Kidney tubule cell (primary cell): Measurements from ENCODE around the gene TRIM65.

Experiments
- DNase-seq: peaks from one replicate; pipeline ENCODE4 v3.0.0-alpha.2; 2018; ENCODE audit warnings: low spot score

TRIM65 gene

GRCh38 chr17:75896415-75897159 is at the start of gene TRIM65:
TSS of gene TRIM65 (minus strand) at chr17:75896951. CDS start at chr17:75896937, 14 bp downstream.
- DNase-seq = peak; percentile 87

- no peak for DNase-seq
Observed at GRCh38 chr17:75945211-75945610, 48.5 kb upstream of the TRIM65 start.

GRCh38 chr17:75943491-75943890 is 46.7 kb upstream of the TRIM65 start:
- DNase-seq = no peak

DNA sequence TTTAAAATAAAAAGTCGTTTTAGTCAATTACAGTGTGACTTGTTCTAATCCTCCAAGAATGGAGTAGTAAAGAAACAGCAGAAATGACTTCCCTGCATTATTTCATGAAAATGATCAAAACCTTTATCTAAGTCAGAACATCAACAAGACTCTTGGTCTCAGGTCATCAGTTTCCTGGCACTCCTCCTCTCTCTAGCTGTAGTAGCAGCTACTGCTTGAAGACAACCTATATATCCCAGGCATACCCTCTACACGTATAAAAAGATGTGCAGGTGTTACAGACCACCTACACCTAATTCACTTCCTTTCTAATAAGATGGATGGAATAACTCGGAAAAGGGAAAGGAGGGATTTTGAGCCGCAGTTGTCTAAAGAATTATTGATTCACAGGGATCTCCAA is 45.7 kb upstream of the TRIM65 start:
- DNase-seq = no peak

- no peak for DNase-seq
Observed at GRCh38 chr17:75941442-75941819, 44.7 kb upstream of the TRIM65 start.

DNA sequence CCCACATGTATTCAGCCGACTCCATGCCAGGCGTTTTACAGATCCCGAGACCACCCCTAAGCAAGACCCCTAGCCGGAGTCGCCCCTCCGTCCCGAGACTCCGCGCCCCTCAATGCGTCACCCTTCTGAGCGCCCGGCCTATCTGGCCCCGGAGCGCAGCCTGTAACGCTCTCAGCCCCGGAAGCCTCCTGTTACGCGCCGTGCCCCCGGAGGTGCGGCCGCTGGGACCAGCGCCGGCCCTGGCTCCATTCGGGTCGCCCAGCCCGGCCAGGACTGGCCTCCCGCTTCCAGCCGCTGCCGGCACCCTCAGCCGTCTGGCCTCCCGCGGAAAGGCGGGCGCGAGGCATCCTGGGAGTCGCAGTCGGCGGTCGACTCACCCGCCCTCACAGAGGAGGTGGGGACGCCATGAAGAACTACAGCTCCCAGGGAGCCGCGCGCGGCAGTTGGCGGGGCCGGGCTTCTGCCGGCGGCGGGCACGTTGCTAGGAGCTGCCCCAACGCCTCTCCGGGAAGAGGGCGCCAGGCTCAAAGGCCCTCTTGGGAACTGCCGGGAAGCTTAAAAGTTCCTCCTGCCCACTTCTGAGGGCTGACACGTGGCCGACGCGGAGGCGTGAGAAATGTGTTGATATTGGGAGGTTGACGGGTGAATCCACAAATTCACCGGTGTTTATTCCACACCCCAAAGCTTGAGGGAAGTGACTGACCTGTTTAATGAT is 44.1 kb upstream of the TRIM65 start, which contains the start of gene FBF1:
Gene FBF1, minus strand, starts transcription at position 316 of the 715 bp plus-strand sequence. CDS start 2,893 bp downstream, outside the sequence.
- peak; percentile 97 for DNase-seq

GRCh38 chr17:75937652-75938051 is 40.9 kb upstream of the TRIM65 start:
- DNase-seq = no peak

GRCh38 chr17:75933808-75934207 is 37.1 kb upstream of the TRIM65 start:
- DNase-seq = no peak

DNA sequence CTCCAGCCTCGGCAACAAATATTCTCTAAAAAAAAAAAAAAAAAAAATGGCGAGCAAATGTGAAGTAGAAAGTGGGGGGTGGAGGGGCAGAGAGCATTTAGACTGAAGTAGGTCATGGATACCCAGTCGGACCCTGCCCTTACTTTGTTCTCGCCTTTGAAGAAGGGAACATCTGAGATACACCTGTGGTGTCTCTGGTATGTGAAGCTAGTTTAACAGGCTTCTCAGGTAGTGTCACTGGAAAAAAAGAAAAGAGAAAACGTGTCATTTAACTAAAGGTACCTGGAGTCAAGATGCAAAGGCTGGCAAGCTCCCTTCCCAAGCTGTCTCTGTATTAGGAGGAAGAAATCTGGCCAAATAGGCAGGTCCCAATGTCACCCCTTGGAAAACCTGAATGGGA is 36.1 kb upstream of the TRIM65 start:
- no peak for DNase-seq

DNA sequence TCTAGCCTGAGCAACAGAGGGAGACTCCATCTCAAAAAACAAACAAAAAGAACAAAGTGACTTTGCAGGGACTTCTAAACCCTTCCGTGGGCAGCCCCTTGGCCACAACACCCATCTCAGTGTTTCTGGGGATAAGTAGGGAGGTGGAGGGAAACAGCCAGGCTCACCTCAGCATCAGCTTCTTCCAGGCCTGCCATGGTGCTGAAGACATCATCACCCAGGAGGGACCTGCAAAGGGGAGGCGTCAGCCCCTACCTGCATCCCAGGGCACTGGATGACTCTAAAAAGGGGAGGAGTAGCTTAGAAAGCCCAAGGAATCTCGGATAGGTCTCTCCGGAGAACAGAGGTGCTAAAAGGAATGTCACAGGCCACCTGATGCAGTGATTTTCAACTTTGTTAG is 34.3 kb upstream of the TRIM65 start:
- DNase-seq = no peak

- DNase-seq = no peak
Observed at GRCh38 chr17:75927286-75927922, 30.7 kb upstream of the TRIM65 start.

DNA sequence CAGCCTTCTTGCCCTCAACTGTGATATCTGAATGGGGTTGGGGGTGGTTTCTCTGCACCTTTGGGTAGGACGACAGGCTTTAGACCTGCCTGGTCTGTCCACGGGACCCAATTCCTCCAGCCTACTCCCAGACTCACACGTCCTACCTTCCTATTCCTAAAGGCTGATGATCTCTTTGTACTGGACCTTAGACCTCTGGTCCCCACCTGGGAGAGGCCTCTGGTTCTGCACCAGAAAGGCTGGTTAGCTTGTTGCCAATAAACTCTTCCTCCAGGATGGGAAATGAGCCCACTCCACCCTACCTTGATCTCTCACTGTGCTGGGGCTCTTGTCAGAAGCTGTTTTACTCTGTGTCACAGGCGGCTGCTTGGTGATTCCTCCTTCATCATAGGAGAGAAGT is 29.7 kb upstream of the TRIM65 start:
- no peak for DNase-seq

- no peak for DNase-seq
Observed at GRCh38 chr17:75925912-75926311, 29.2 kb upstream of the TRIM65 start.

DNA sequence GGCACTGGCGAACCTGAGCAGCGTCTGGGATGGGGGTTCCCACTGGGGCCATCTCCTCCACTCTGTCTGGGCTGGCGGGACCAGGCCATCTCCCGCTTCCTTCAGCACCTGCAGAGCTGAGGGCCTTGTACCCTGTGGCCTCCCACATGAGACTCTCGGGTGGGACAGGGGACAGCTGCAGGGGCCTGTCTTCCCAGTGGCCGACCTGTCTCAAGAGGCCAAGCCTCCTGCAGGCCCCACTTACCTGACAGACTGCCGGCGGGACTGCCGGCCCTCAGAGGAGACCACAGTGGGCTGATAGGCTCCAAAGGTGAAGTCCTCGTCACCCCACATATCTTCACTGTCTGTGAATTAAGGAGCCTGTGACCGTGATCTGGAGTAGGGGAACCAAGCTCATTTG is 28.4 kb upstream of the TRIM65 start:
- DNase-seq = no peak

GRCh38 chr17:75922963-75923874 is 26.5 kb upstream of the TRIM65 start:
- DNase-seq = no peak

DNA sequence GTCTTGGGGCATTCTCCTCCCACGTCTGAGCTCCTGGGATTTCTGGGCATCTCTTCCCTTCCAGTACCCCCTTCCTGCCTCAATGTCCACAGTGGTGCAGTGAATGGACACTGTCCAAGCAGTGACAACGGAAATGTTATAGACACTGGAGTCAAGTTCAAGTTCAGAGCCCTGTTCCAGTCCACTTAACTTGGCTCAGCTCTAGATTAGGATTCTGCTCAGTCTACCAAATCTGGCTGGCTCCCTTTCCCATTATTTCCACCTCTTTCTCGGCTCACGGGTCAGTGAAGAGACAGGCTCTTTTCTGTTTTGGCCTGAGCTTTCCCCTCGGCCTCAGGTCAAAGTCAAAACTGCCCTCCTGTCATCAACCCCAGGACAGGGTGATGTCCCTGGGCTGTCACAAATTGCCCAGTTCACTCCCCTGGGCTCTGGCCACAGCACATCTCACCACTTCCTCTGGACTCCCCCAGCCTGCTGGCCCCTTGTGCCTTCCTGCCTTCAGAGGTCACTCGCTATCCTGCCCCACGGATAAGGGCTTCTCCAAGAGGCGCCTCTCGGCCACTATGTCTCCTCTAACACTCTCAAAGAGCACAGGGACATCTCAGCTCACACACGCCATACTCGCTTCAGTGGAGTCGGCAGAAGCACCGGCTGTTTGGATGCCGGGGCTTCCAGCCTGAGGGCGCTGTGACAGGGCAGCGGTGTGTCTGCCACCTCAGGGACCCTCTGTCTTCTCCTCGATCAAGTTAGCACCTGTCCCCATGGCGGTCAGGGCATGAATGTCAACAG is 25.6 kb upstream of the TRIM65 start:
- DNase-seq = no peak

DNA sequence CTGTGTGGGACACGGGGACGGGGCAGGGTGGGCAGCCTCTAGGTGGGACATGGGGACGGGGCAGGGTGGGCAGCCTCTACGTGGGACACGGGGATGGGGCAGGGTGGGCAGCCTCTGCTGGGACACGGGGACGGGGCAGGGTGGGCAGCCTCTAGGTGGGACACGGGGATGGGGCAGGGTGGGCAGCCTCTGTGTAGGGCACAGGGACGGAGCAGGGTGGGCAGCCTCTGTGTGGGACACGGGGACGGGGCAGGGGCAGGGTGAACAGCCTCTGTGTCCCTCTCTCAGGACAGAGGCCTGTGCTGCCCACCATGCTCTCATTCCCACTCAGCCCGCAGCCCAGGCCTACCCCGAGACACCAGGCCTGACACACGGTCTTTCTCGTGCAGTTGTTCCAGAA is 24.8 kb upstream of the TRIM65 start:
- DNase-seq = no peak

DNA sequence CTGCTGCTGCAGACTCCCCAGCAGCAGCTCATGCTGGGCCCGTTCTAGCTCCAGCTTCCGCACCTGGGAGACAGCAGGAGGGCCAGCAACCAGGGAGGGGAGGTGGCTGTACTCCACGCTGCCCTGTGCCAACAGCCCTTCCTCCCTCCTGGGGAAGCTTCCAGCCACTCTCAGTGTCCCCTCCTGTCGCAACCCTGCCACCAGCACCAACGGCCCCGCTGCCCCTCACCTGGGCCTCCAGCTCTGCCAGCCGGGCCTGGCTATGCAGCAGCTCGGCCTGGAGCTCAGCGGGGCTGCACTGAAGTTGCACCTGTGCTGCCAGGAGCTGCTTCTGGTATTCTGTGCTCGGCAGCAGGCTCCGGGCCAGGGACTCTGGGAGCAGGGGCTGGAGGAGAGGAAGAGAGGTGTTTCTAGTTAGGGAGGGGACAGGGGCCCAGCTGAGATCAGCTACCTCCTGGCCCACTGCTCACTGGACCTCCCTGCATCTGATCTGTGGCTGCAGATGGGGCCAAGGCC is 23.4 kb upstream of the TRIM65 start:
- no peak for DNase-seq

- no peak for DNase-seq
Observed at GRCh38 chr17:75919611-75920010, 22.9 kb upstream of the TRIM65 start.

- DNase-seq = no peak
Observed at GRCh38 chr17:75917917-75918445, 21.2 kb upstream of the TRIM65 start.
